OCI-LY1 (cell line): ENCODE measurements around the gene TPGS2.

Source experiments
- H2AFZ ChIP-seq: fragments of 200-600 bp; sonication (generic), shearing (Covaris generic); 2 replicates; pipeline ENCODE4 v1.6.0; 2014; ENCODE audit warnings: antibody characterized with exemption, mild to moderate bottlenecking, low read length
- H3F3A ChIP-seq: fragments of 200-600 bp; sonication (generic), shearing (Covaris generic); 2 replicates; pipeline ENCODE4 v1.6.0; 2014; ENCODE audit warnings: mild to moderate bottlenecking, antibody characterized with exemption, low read length, moderate library complexity; ENCODE audit not compliant: insufficient read depth
- H3K27ac ChIP-seq: fragments of 200-600 bp; sonication (generic); 2 replicates; pipeline ENCODE4 v1.5.1; 2014; ENCODE audit warnings: low read length, mixed run types, mild to moderate bottlenecking, low read depth; ENCODE audit not compliant: poor library complexity, severe bottlenecking
- H3K27me3 ChIP-seq: fragments of 200-600 bp; sonication (generic); 2 replicates; pipeline ENCODE4 v1.6.0; 2014; ENCODE audit warnings: antibody characterized with exemption, mild to moderate bottlenecking, low read length, moderate library complexity; ENCODE audit not compliant: insufficient read depth
- H3K36me3 ChIP-seq: fragments of 200-600 bp; sonication (generic); 2 replicates; pipeline ENCODE4 v1.6.1; 2014; ENCODE audit warnings: mild to moderate bottlenecking, antibody characterized with exemption, low read length, moderate library complexity, mixed read lengths; ENCODE audit not compliant: insufficient read depth
- H3K4me1 ChIP-seq: fragments of 200-600 bp; sonication (generic); 2 replicates; pipeline ENCODE4 v1.5.1; 2014; ENCODE audit warnings: mild to moderate bottlenecking, low read length, moderate library complexity; ENCODE audit not compliant: insufficient read depth, severe bottlenecking
- H3K4me2 ChIP-seq: fragments of 200-600 bp; sonication (generic), shearing (Covaris generic); 2 replicates; pipeline ENCODE4 v1.6.1; 2014; ENCODE audit warnings: low read length
- H3K4me3 ChIP-seq: fragments of 200-600 bp; sonication (generic); 2 replicates; pipeline ENCODE4 v1.5.1; 2014; ENCODE audit warnings: low read length, low read depth, mild to moderate bottlenecking, mixed read lengths; ENCODE audit not compliant: poor library complexity, severe bottlenecking
- H3K79me2 ChIP-seq: fragments of 200-600 bp; shearing (Covaris generic); 2 replicates; pipeline ENCODE4 v1.6.1; 2016; ENCODE audit warnings: mixed run types, low read length, mixed read lengths; ENCODE audit not compliant: insufficient read depth
- H3K9ac ChIP-seq: fragments of 200-600 bp; sonication (generic), shearing (Covaris generic); 2 replicates; pipeline ENCODE4 v1.6.1; 2014; ENCODE audit warnings: mild to moderate bottlenecking, low read length, mixed read lengths
- H3K9me2 ChIP-seq: fragments of 200-600 bp; sonication (generic), shearing (Covaris generic); 2 replicates; pipeline ENCODE4 v1.6.1; 2014; ENCODE audit warnings: low read depth, mild to moderate bottlenecking, low read length, mixed read lengths
- H3K9me3 ChIP-seq: fragments of 200-600 bp; shearing (Covaris generic); 2 replicates; pipeline ENCODE4 v1.6.1; 2014; ENCODE audit warnings: low read length, mixed read lengths
- H4K20me1 ChIP-seq: fragments of 200-600 bp; sonication (generic), shearing (Covaris generic); 2 replicates; pipeline ENCODE4 v1.6.0; 2016; ENCODE audit warnings: mild to moderate bottlenecking, low read length; ENCODE audit not compliant: insufficient read depth
- CTCF ChIP-seq: fragments of 200-600 bp; sonication (generic), shearing (Covaris generic); IDR thresholded peaks from 2 replicates; pipeline ENCODE4 v1.5.1; 2017; ENCODE audit warnings: mild to moderate bottlenecking, antibody characterized with exemption, low read length, moderate library complexity, mixed read lengths
- EZH2 ChIP-seq: fragments of 200-600 bp; sonication (generic), shearing (Covaris generic); IDR thresholded peaks from 2 replicates; pipeline ENCODE4 v1.8.0; 2017; ENCODE audit warnings: borderline replicate concordance, mixed run types, mild to moderate bottlenecking, antibody characterized with exemption, low read length, moderate library complexity, mixed read lengths

The TPGS2 gene

DNA sequence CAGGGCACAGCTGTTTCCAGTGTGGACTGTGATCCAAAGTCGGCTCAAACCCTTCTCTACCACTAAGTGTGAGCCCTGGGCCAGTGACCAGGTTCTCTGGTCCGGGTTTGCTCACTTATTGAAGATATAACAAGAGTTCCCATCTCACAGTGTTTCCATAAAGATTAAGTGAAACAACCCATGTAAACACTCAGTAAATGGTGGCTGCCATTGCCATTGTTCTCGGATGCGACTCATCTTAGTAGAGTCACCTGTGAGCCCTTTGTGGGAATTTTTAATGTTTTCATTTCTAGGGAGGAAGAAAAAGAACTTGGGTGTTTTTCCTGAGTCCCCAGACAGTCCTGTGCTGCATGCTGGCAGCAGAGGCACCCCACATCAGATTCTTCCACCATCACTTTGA is 53.4 kb downstream of the TPGS2 start:
- H3K9me2 ChIP-seq, result no peaks in the 10 kb centered on the region
- H3K9ac ChIP-seq, result no peak overlapping the region
- H3K79me2 ChIP-seq, result no peaks in the 10 kb centered on the region
- no peaks in the 10 kb centered on the region for H4K20me1 ChIP-seq
- no peak for TF ChIP-seq CTCF
- no peak for TF ChIP-seq EZH2
- no peaks in the 10 kb centered on the region for H3K9me3 ChIP-seq
- H3K27me3 ChIP-seq, result no peaks in the 10 kb centered on the region
- H3K36me3 ChIP-seq, result no peaks in the 10 kb centered on the region
- H3K4me3 ChIP-seq, result no peak overlapping the region
- H3K4me1 ChIP-seq, result peaks cover 8% of the 10 kb centered on the region
- H3K4me2 ChIP-seq, result no peak overlapping the region
- no peak overlapping the region for H3K27ac ChIP-seq
- H3F3A ChIP-seq, result no peaks in the 10 kb centered on the region
- H2AFZ ChIP-seq, result no peak overlapping the region

DNA sequence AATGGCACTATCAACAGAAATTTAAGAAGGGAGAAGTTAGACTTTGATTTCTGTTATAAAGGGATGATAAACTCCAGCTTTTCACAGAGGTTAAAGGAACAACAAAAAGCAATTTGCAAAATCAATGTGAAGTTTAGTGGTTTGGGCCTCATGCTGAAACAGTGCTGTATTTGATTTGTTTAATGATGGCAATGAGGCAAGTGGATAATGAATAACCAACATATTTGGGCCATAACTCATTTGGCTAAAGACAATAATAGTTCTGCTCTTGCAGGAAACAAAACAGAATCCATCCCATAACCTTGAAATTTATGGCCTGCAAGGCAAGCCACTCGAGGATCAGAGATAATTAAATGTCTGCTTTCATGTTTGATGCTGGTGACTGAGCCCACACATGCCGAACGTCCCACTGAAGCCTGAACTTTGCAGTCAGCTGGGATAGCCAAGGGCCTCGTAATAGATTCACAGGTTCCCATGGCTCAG is 56.5 kb downstream of the TPGS2 start:
- Histone ChIP-seq H3F3A (no peaks in the 10 kb centered on the region), H3K9me2 (no peaks in the 10 kb centered on the region), H3K27ac (no peak overlapping the region), H3K4me3 (no peak overlapping the region), H3K9me3 (no peaks in the 10 kb centered on the region), H3K36me3 (no peaks in the 10 kb centered on the region), H4K20me1 (no peaks in the 10 kb centered on the region), H3K4me1 (peaks cover 8% of the 10 kb centered on the region), H2AFZ (no peak overlapping the region), H3K9ac (no peak overlapping the region), H3K4me2 (no peak overlapping the region), H3K79me2 (no peaks in the 10 kb centered on the region), H3K27me3 (no peaks in the 10 kb centered on the region)
- TF ChIP-seq EZH2 (no peak), CTCF (no peak)

DNA sequence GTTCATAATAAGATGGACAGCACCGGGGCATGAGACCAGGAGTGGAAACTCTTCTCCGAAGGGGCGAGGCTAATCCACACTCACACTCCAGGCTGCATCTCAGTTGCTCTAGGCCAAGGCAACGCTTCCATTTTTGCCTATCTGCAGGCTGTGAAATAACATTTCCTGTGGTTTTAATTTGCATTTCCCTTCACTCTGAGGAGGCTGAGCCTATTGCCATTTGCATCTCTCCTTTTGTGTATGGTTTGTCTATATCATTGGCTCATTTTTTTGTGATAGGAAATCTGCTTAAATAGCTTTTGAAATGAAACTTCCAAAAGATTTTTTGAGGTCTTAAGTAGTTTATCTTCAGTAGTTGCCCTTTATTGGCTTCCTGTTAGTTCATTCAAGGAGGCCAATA is 57.6 kb downstream of the TPGS2 start:
- H4K20me1 ChIP-seq, result no peaks in the 10 kb centered on the region
- H3F3A ChIP-seq, result no peaks in the 10 kb centered on the region
- H3K36me3 ChIP-seq, result no peaks in the 10 kb centered on the region
- H3K9me2 ChIP-seq, result no peaks in the 10 kb centered on the region
- no peak overlapping the region for H3K4me2 ChIP-seq
- H3K79me2 ChIP-seq, result no peaks in the 10 kb centered on the region
- no peak overlapping the region for H3K9ac ChIP-seq
- no peak for TF ChIP-seq CTCF
- no peak for TF ChIP-seq EZH2
- H2AFZ ChIP-seq, result no peak overlapping the region
- H3K4me3 ChIP-seq, result no peak overlapping the region
- peaks cover 4% of the 10 kb centered on the region; the same call in 1 of the 2 replicates for H3K27me3 ChIP-seq
- no peak overlapping the region for H3K27ac ChIP-seq
- peaks cover 8% of the 10 kb centered on the region for H3K4me1 ChIP-seq
- H3K9me3 ChIP-seq, result no peaks in the 10 kb centered on the region
